Vagina (tissue), 2 donors: ENCODE measurements around the gene DCANP1. TPM values are rescaled to one million over a fixed set of nuclear protein-coding genes. Genes with fewer than 3 reads are reported as not detected.
A peak's percentile ranks its signal among the peaks of the same experiment; 100 is the strongest.

Source experiments
- DNase-seq, 2 donors: peaks; one replicate each; pipeline ENCODE4 v3.0.0-alpha.2; 2017; ENCODE audit errors: extremely low spot score in 2 of 2
- H3K27ac ChIP-seq: fragments of 200-600 bp; sonication (generic); one replicate; pipeline ENCODE4 v1.5.1; 2019
- H3K27me3 ChIP-seq: fragments of 200-600 bp; sonication (generic); one replicate; pipeline ENCODE4 v1.5.1; 2019
- H3K36me3 ChIP-seq, 2 donors: fragments of 200-600 bp; sonication (generic); one replicate each; pipeline ENCODE4 v1.5.1; 2017 to 2019
- H3K4me1 ChIP-seq: fragments of 200-600 bp; sonication (generic); one replicate; pipeline ENCODE4 v1.5.1; 2019
- H3K4me3 ChIP-seq, 2 donors: fragments of 200-600 bp; sonication (generic); 1 replicate in 1 of 2; 2 replicates in 1 of 2; pipeline ENCODE4 v1.5.1; 2016 to 2019
- H3K9me3 ChIP-seq: fragments of 200-600 bp; sonication (generic); one replicate; pipeline ENCODE4 v1.5.1; 2019
- POLR2A ChIP-seq, 2 donors: fragments of 450-650 bp; IDR thresholded peaks; one replicate each; pipeline ENCODE4 v1.6.1; 2017; ENCODE audit warnings: antibody characterized with exemption in 2 of 2, mild to moderate bottlenecking in 2 of 2, moderate library complexity in 2 of 2
- POLR2AphosphoS5 ChIP-seq, 2 donors: sonication (generic); formaldehyde crosslinking; IDR thresholded peaks; one replicate each; pipeline ENCODE4 v1.9.0; 2017; ENCODE audit warnings: antibody characterized with exemption in 2 of 2, mild to moderate bottlenecking in 2 of 2, low read depth in 1 of 2; ENCODE audit not compliant: insufficient read depth in 1 of 2
- intact Hi-C: fragments of 100-400 bp; cut with DNase I; formaldehyde crosslinking; loops from one replicate; pipeline ENCODE4 v1.15.1; 2023
- total RNA-seq: library from RNA; depleted of rRNA; stranded (reverse); fragments of >200 nt; gene quantifications from one replicate; pipeline ENCODE4 v1.2.3, GENCODE V29; 2016
- TF ChIP-seq, protein P1 (sequence below), 3 experiments: fragments of 450-650 bp in 2 of 3; fragments of 200-600 bp in 1 of 3; sonication (generic) in 1 of 3; IDR thresholded peaks; one replicate each; pipeline ENCODE4 v1.5.1; 2017 to 2019; ENCODE audit warnings: antibody characterized with exemption in 3 of 3, mild to moderate bottlenecking in 2 of 3, moderate library complexity in 2 of 3

DCANP1 gene
- total RNA-seq, 1 donor from 2014 or later: not detected

DNA sequence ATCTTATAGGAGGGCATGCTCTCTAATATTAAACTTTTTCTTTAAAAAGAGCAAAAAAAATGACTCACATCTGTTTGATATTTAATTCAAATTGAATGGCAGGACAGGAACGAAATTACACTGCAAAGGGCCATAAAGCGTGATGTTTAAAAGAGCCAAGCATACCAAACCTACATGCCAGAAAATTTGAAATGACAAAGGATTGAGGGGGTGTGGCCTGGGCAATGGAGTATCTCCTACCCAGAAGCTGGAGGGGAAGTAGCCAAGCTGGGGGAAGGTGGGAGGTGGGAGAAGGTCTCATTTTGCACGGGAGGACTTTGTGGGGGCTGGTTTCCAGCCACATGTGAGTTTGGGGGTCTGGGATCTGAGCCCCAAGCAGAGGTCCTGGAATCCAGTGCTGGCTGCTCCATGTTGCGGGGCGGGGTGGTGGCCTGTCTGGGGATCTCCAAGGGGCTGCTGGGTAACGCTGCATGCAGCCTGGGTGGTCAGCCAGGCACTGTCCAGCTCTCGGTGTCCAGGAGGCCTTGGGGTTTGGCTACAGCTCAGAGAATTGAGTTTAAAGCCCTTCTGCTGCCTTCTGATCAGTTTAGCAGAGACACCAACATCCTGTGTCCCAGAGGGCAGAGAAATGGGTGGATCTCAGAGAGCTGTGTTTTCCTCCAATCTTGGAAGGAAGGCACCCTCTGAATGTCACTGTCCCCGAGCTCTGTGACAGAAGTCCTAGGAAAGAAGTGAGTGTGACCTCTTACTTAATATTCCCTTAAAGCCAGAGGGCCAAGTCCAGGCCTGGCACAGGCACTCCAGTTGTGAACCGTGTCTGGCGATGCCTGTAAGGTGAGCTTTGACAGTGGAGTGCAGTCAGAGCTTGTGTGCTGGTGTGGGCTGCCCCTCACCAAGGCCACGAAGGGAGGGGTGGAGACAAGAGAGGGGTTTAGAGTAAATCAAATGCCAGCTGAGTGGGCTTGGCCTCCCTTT is 7.6 kb downstream of the DCANP1 start:
- DNase-seq: peak; percentile 65 to 92
- intact Hi-C loops: no loop called here
- TF ChIP-seq POLR2A (IDR thresholded peaks at IDR 0.05) (no peak), POLR2AphosphoS5 (IDR thresholded peaks at IDR 0.05; ENCODE audit: insufficient read depth in 1 of 2, low read depth in 1 of 2) (no peak)
- TF ChIP-seq, protein P1, sequence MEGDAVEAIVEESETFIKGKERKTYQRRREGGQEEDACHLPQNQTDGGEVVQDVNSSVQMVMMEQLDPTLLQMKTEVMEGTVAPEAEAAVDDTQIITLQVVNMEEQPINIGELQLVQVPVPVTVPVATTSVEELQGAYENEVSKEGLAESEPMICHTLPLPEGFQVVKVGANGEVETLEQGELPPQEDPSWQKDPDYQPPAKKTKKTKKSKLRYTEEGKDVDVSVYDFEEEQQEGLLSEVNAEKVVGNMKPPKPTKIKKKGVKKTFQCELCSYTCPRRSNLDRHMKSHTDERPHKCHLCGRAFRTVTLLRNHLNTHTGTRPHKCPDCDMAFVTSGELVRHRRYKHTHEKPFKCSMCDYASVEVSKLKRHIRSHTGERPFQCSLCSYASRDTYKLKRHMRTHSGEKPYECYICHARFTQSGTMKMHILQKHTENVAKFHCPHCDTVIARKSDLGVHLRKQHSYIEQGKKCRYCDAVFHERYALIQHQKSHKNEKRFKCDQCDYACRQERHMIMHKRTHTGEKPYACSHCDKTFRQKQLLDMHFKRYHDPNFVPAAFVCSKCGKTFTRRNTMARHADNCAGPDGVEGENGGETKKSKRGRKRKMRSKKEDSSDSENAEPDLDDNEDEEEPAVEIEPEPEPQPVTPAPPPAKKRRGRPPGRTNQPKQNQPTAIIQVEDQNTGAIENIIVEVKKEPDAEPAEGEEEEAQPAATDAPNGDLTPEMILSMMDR (IDR thresholded peaks at IDR 0.05): no peak
- H3K36me3 ChIP-seq: no peaks in the 10 kb centered on the region
- no peaks in the 10 kb centered on the region for H3K27me3 ChIP-seq
- H3K27ac ChIP-seq: no peak overlapping the region
- H3K4me3 ChIP-seq: no peak overlapping the region
- H3K9me3 ChIP-seq: no peaks in the 10 kb centered on the region
- H3K4me1 ChIP-seq: no peaks in the 10 kb centered on the region

DNA sequence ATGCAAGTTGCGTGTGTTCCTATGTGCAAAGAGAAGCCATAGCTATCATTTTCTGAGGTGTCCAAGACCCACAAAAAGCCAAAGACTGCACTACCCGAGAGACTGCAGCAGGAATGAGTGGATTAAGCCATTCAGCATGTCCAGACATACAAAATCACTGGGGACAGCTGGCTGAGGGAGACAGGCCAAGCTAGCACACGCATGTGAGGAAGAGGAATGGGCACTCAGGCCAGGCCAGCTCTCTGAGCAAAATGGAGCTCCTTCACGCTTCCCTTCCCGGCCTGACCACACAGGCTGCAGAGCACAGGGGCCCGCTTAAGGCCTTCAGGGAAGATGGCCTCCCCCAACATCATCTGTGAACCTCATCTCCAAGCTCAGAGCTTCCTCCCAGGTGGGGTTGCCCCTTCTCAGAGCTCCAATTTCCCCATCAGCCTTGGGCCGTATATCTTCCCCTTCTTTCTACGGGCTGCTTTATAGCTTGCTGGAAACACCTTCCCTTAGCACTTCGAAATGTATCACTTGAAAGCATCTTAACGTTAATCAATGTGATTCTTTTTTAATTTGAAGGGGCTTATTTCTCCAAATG is 8.4 kb downstream of the DCANP1 start:
- peak in 1 of 2 donors; percentile 75 for DNase-seq
- Histone ChIP-seq H3K4me3 (no peak overlapping the region), H3K36me3 (no peaks in the 10 kb centered on the region), H3K27me3 (no peaks in the 10 kb centered on the region), H3K4me1 (no peaks in the 10 kb centered on the region), H3K9me3 (no peaks in the 10 kb centered on the region), H3K27ac (no peak overlapping the region)
- TF ChIP-seq, protein P1 (IDR thresholded peaks at IDR 0.05): no peak
- TF ChIP-seq POLR2AphosphoS5 (IDR thresholded peaks at IDR 0.05; ENCODE audit: insufficient read depth in 1 of 2, low read depth in 1 of 2) (no peak), POLR2A (IDR thresholded peaks at IDR 0.05) (no peak)
- intact Hi-C loops: no loop called here

DNA sequence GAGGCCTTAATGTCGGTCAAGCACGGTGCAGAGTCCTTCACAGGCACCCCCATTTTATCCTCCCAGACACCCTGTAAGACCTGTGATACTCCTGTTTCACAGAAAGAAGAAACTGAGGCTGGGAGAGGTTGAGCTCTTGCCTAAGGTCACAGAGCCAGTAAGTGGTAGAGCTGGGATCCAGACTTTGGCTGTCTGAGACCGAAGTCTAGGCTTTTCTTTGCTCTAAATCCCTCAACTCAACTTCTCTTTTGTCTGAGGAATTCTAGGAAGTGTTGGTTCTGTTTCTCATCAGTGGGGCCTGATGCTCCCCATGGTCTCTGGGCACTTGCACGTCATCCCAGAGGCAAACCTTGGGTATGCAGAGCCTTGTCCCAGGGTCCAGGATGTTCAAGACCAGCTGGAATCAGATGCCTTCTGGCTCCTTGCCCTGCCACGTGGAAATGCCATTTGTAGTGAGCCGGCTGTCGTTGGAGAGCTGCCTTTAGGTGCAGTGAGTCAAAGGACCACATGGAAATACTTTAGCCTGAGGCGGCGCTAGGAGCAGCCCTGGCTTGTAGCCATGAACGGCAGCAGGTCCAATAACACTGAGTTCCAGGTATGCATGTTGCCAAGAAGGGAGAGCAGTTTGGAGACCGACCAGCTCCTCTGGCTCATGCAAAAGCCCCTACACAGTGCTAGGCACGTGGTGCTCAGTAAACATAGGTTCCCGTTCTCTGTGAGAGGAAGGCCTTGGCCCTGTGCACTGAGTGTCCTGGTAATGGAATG is 9.2 kb downstream of the DCANP1 start:
- DNase-seq: peak in 1 of 2 donors; percentile 64
- H3K36me3 ChIP-seq: no peaks in the 10 kb centered on the region
- no peak overlapping the region for H3K27ac ChIP-seq
- H3K4me3 ChIP-seq: no peak overlapping the region
- no peaks in the 10 kb centered on the region for H3K27me3 ChIP-seq
- intact Hi-C loops: no loop called here
- TF ChIP-seq POLR2A (IDR thresholded peaks at IDR 0.05) (no peak), POLR2AphosphoS5 (IDR thresholded peaks at IDR 0.05; ENCODE audit: insufficient read depth in 1 of 2, low read depth in 1 of 2) (no peak)
- TF ChIP-seq, protein P1 (IDR thresholded peaks at IDR 0.05): no peak
- no peaks in the 10 kb centered on the region for H3K4me1 ChIP-seq
- H3K9me3 ChIP-seq: no peaks in the 10 kb centered on the region

DNA sequence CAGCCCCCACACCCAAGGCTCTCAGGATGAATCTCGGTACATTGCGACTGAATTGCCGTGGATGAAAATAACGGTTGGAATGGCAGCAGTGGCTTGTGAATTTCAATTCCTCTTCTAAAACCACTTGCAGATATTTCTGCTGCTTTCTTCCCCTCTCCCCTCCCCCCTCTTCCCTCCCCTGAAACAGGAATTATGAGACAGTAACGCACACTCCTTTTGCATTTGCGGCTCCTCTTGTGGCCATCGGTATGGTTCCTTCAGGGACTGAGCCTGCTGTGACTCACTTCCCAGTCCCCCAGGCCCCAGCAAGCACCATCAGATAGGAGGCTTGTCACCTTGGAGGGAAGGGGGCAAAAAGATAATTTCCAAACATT is 9.7 kb downstream of the DCANP1 start:
- DNase-seq: no peak
- no peaks in the 10 kb centered on the region for H3K36me3 ChIP-seq
- intact Hi-C loops: no loop called here
- H3K9me3 ChIP-seq: no peaks in the 10 kb centered on the region
- H3K27ac ChIP-seq: no peak overlapping the region
- TF ChIP-seq POLR2A (IDR thresholded peaks at IDR 0.05) (no peak), POLR2AphosphoS5 (IDR thresholded peaks at IDR 0.05; ENCODE audit: insufficient read depth in 1 of 2, low read depth in 1 of 2) (no peak)
- TF ChIP-seq, protein P1 (IDR thresholded peaks at IDR 0.05): no peak
- H3K4me1 ChIP-seq: no peaks in the 10 kb centered on the region
- no peak overlapping the region for H3K4me3 ChIP-seq
- no peaks in the 10 kb centered on the region for H3K27me3 ChIP-seq
